HG02938 (cell line): ENCODE data around the gene GRHPR.

Experiments
- ATAC-seq: cut with Tn5 transposase; IDR thresholded peaks from one replicate; pipeline ENCODE4 v1.9.1; 2021; ENCODE audit warnings: mild to moderate bottlenecking, moderate library complexity; ENCODE audit not compliant: unreplicated experiment

The GRHPR gene

GRCh38 chr9:37398464-37399025 lies 24.0 kb upstream of the GRHPR start:
- no peak for ATAC-seq

DNA sequence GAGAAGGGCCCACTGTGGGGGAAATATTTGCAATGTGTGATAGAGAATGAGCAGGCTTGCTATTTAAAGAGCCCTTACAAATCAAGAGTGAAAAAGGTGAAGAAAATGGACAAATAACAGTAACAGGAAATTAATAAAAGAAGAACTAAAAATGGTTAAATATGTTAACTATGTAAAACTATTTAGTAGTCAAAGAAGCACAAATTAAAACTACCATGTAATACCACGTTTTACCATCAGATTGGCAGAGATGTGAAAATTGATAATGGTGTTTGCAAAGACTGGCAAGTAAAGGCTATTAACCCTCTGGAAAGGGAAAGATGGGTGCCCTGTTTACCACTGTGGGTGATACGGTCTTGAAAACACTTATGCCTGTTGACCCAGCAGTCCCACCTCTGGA lies 23.2 kb upstream of the GRHPR start:
- no peak for ATAC-seq

DNA sequence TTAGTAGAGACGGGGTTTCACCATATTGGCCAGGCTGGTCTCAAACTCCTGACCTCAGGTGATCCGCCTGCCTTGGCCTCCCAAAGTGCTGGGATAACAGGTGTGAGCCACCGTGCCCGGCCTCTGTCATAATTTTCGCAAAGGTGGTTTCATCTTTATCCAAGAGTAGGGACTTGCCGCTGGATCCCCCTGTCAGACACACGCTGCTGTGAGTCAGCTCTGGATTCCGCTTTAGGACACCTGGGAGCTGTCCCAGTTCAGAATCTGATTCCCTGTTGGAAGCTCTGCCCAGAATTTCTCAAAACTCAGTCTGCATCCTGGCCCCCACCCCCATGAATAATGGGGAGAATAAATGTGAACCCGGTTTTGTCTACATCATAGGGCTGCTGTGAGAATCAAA lies 17.9 kb upstream of the GRHPR start:
- no peak for ATAC-seq

GRCh38 chr9:37405350-37405749 lies 17.1 kb upstream of the GRHPR start:
- ATAC-seq = no peak

GRCh38 chr9:37405764-37406380 lies 16.6 kb upstream of the GRHPR start:
- ATAC-seq = no peak

GRCh38 chr9:37406603-37407401 lies 15.7 kb upstream of the GRHPR start:
- no peak for ATAC-seq

GRCh38 chr9:37407468-37407867 lies 15.0 kb upstream of the GRHPR start:
- ATAC-seq = no peak

- peak; percentile 88 for ATAC-seq
These were observed 13.4 kb upstream of the GRHPR start for GRCh38 chr9:37408933-37409710.

DNA sequence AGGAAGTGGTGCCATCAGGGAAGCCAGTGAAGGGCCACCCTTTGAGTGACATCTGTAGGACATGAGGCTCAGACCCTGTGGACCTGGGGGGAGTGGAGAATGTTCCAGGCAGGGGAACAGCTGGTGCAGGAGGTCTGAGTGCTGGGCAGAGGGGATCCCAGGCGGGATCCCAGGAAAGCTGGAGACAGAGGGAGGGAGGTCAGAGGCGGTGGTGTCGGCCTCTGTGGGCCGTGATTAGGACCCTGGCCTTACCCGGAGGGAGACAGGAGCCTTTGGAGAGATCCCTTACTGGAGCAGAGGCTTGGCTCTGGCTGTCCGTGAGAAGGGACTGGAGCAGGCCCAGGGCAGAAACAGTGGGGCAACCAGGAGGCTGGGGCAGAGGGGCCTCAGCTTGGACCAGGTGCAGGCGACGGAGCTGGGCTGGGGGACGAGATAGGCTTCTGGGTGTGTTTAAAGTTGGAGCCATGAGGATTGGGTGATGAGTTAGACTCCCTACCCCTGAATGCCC lies 12.1 kb upstream of the GRHPR start:
- no peak for ATAC-seq

- ATAC-seq = no peak
These were observed 11.3 kb upstream of the GRHPR start for GRCh38 chr9:37410969-37411785.

DNA sequence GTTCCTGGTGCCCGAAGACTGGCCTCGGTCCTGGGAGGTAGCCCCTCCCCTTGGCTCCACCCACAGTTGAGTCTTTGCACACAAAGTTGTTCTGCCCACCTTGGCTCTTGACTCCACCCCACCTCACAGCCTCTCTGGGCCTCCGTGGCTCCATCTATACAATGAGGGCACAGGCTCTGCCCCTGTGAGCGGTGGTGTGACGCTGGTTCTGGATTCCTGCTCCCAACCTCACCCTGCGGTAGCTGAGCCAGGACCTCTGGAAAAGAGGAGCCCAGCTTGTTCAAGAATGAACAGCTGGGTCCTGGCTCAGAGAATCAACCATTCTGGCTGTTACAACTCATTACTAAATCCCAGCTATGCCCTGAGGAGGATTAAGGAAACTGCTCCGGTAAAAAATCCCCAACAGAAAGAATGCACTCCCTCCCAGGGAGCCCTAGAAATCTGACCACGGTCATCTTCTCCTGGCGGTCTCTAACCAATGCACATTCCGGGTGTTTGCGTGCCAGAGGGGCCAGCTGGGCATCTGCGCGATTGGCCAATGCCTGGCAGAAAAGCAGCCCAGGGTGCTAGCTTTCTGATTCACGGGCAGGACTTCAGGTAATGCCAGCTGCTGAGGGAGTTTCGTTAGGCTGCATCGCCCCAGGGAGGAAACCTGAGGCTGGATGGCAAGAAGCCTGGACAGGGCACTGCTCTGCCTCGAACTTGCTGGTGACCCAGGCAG lies 9.9 kb upstream of the GRHPR start:
- ATAC-seq = no peak

GRCh38 chr9:37413311-37413710 lies 9.2 kb upstream of the GRHPR start:
- no peak for ATAC-seq

DNA sequence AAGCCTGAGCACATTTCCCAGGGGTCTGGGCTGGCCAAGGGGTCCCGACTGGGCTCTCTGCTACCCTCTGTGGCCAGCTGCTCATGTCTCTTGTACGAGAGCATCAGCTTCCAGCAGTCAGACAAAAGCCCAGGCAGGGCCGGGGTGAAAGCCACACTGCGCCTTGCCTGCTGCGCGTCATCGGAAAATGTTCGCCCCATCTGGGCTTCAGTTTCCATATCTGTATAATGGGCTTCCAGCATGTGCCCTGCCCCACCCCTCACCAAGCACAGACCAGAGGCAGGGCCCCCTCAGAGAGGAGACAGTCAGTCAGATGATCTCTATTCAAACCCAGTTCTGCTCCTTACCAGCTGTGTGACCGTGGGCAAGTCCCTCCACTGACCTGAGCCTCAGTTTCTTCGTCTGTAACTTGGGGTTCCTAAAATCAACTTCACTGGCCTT lies 8.0 kb upstream of the GRHPR start:
- no peak for ATAC-seq

- no peak for ATAC-seq
These were observed 7.3 kb upstream of the GRHPR start for GRCh38 chr9:37415011-37415719.

GRCh38 chr9:37417252-37417803 lies 5.2 kb upstream of the GRHPR start:
- no peak for ATAC-seq

DNA sequence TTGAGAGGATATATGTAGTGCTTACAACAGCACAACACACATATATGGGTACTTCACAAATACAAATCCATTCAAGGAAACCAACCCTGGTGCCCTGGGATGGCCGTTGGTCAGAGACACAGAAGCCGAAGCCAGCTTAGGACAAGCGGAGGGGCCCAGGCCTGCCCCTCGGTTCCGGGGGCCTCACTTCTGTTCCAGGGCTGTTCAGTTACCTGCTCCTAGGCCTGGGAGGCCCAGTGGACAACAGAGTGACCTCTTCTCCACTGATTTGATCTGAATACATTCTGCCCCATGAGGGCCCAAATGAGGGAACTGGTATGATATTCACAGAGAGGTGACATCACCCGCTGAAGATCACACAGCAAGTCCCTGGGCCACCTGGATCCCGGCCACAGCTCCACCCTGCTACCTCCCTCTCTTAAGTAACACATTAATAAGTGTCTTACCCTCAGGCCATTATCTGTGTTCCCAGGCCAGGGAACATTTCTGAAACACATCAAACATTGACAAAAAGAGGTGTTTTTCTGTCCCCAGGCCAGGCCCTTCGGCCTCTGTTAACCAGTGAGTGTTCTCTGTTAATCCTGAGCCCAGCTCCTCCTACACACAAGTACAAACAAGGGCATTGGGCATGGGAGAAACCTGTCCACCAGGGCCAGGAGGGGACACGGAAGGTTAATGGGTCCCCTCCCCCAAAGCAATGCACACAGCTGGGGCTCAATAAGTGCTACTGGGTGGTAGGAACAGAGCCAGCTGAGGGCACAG lies 4.5 kb upstream of the GRHPR start:
- ATAC-seq = no peak

GRCh38 chr9:37419204-37419603 lies 3.3 kb upstream of the GRHPR start:
- no peak for ATAC-seq
